ENCODE results near the gene CNIH2.
"Not testable (repeated sequence)": the region's sequence is repeated elsewhere in the genome, so short reads cannot be mapped to it uniquely, and the experiment has no call there.

Gene CNIH2

DNA sequence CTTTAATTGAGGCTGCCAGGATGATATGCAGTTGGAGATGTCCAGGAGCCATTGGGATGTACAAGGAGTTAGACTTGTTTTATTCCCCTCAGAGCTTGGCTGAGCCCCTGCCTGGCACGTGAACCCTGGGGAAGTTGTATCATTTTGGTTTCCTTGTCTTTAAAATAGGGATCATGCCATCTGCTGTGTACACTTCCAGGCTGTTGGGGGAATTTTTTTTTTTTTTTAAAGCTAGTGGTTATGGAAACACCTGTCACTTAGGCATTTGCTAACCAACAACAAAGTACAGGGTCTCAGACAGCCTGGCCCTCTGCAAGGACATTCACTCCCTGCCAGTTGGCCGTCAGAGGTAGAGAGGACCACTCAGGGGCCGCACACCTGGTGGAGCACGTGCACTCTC is 18.0 kb upstream of the CNIH2 start:
- no peak for DNase-seq

DNA sequence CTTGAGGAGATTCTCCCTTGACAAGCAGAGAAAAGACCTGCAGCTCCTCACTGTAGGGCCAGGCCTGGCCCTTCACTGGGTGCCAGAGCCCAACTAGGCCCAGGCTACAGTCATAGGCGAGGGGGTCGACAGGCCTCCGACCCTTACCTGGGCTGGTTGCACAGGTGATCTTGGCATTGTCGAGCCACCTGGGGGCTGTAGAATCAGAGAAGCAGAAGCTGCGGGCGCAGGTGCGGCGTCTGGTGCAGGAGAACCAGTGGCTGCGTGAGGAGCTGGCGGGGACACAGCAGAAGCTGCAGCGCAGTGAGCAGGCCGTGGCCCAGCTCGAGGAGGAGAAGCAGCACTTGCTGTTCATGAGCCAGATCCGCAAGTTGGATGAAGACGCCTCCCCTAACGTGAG is 16.4 kb upstream of the CNIH2 start:
- no peak for DNase-seq

DNA sequence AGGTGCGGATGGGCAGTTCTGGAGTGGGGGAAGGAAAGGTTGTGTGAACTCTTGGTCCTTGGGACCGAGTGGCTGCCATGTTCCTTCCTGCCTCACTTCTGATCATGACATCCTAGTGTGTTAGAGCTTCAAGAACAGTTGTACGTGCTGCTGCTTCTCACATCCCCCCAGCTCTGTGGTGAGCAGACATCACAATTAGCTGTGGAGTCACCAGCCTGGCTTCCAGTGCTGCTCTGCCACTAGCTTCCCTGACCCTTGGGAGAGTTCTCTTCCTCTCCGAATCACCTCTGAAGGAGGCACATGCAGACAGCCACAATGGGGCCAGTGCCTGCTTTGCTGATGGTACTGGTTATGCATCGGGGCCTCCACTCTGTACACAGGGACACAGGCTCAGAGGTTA is 15.8 kb upstream of the CNIH2 start:
- no peak for DNase-seq

DNA sequence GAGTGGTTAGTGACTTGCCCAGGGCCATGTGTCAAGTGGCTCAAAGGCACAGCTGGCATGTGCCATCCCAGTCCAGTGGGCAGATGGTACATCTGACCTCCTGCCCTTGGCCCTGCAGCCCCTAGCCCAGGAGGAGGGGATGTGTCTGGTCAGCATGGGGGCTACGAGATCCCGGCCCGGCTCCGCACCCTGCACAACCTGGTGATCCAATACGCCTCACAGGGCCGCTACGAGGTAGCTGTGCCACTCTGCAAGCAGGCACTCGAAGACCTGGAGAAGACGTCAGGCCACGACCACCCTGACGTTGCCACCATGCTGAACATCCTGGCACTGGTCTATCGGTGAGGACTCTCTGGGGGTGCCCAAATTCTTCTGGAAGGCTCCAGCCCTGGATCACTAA is 15.3 kb upstream of the CNIH2 start:
- no peak for DNase-seq

DNA sequence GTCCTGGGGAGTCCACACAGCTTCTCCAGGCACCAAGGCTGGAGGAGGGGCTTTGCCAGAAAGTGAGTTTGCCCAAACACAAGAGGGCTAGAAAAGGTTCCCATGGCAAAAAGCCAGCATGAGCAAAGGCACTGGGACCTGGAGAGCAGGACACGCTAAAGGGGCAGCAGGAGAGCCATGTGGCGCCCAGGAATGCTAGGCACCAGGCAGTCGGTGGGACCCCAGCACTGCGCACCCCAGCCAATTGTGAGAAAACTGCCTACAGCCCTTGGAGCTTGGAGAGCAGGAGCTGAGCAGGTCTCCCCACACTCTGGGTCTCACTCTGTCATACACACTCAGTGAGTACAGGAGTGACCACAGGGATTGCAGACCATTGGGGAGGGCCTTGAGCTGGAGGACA is 14.7 kb upstream of the CNIH2 start:
- DNase-seq, result no peak

DNA sequence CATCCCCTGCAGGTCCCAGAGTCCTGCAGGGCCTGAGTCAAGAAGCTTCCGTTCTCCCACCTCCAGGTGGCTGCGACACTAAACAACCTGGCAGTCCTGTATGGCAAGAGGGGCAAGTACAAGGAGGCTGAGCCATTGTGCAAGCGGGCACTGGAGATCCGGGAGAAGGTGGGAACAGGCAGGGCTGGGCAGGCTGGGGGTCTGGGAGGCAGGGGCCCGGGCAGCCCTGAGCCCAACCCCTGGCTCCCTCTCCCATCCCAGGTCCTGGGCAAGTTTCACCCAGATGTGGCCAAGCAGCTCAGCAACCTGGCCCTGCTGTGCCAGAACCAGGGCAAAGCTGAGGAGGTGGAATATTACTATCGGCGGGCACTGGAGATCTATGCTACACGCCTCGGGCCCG is 14.2 kb upstream of the CNIH2 start:
- DNase-seq, result no peak

DNA sequence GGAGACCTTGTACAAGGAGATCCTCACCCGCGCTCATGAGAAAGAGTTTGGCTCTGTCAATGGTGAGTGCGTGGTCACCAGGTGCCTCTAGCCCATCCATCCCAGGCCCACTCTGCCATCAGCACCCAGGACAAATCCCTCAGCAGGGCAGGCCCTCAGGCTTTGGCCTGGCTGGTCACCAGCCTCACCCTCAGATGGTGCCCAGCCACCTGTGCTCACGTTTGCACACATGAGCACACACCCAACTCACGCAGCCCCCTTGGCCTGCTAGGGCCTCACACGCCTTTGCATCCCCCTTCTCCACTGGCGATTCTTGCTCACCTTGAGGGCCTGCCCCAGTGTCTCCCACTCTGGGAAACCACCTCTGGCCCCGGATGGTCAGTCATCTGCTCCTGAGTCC is 13.6 kb upstream of the CNIH2 start:
- no peak for DNase-seq

DNA sequence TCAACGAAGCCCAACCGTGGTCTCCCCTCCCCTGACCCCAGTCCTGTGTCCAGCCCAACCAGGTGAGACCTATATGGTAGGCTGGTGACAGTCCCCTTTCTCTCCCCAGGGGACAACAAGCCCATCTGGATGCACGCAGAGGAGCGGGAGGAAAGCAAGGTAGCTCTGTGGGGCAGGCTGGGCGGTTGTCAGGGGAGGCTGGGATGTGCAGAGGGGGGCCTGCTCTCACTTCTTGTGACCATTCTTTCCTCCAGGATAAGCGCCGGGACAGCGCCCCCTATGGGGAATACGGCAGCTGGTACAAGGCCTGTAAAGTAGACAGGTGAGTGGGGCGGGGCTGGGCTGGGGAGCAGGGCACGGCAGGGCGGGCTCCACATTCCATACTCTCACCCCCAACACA is 13.1 kb upstream of the CNIH2 start:
- peak; percentile 55 for DNase-seq

DNA sequence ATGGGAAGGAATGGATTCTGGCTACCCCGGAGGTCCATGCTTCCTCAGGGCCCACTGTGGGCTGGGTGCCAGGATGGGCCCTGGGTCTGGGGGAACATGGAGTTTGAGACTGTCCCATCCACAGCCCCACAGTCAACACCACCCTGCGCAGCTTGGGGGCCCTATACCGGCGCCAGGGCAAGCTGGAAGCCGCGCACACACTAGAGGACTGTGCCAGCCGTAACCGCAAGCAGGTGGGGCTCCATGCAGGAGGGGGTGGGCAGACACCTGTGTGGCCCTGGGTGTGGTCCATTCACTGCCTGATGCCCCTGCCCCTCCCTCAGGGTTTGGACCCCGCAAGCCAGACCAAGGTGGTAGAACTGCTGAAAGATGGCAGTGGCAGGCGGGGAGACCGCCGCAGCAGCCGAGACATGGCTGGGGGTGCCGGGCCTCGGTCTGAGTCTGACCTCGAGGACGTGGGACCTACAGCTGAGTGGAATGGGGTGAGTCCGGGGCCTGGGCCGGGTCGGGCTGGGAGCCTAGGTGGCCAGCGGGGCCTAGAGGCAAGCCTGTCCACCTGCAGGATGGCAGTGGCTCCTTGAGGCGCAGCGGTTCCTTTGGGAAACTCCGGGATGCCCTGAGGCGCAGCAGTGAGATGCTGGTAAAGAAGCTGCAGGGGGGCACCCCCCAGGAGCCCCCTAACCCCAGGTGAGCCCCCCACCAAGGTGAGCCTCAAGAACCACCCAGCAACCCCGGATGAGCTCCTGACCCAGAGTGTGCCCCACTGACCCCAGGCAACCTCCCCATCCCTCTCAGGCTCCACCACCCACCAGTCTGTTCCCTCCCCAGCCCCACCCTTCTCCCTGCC is 12.2 kb upstream of the CNIH2 start:
- no peak for DNase-seq

DNA sequence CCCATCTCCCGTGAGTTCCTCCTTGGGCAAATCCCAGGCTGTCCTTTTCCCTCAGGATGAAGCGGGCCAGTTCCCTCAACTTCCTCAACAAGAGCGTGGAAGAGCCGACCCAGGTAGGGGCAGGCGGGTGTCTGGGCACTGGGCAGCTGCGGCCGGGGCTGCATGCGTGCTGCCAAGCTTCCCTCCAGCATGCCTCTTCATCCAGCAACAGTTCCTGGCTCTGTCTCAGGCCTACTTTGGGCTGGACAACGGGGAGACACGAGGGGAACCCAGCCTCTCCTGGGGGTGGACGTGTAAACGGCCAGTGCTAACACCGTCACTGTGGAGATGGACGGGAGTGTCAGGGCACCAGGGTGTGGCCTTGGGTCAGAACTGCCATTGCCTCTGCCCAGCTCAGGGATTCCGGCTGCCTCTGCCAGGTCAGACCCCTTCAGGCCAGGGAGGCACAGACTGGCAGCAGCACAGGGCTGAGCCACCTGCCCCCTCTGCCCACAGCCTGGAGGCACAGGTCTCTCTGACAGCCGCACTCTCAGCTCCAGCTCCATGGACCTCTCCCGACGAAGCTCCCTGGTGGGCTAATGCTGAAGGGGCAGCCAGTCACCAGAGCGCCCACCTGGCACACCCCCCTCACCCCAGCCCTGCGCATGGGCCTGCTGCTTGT is 11.5 kb upstream of the CNIH2 start:
- DNase-seq, result no peak

DNA sequence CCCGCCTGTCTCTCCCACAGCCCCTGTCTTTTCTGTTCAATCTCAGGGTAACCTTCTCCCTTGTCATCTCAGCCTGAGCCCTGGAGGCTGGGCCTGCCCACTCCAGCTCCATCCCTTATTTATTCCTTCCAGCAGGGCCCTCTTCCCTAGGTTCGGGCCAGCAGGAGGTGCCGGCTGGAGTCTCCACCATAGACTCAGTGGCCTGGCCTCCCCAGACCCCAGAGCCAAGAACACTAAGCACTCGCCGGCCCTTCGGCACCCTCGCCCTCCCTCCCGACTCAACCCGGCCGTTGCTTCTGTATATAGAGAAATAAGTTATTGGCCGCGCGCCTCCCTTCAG is 11.0 kb upstream of the CNIH2 start:
- DNase-seq, result no peak

DNA sequence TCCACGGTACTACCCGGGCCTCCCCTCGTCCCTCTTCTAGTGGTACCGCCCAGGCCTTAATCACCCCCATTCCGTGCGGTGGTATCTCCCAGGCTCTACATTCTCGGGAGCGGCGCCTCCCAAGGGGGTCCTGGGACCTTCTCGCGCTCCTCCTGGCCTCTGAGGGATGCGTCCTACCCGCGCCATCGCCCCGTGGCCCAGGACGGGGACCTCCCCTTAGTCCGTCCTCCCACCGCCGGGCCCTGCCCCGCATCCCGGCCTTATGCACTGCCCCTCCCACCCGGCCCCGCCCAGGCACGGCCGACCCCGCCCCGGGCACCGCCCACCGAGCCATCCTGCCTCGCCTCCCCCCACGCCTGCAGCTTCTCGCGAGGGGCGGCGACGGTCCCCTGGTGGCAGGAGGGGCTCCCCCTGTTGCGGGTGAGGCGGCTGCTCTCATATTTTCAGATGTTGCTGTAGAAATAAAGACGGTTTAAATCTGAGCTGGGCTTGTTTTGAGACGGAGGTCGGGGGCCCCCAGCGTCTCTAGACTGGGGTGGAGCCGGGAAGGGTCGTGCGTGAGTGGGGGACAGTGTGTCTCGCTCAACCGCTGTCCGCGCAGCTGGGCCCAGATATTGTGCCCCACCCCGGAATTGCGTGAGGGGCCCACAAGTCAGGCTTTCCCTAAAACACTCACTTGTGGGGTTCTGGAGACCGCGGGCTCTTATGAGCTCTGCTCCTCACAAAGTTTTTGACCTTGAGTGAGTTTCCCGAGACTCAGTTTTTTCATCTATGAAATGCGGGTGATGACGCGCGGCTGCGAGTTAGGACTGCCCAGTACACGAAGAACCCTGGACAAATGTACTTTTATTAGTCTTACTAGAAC is 10.4 kb upstream of the CNIH2 start:
- DNase-seq, result peak; percentile 92

DNA sequence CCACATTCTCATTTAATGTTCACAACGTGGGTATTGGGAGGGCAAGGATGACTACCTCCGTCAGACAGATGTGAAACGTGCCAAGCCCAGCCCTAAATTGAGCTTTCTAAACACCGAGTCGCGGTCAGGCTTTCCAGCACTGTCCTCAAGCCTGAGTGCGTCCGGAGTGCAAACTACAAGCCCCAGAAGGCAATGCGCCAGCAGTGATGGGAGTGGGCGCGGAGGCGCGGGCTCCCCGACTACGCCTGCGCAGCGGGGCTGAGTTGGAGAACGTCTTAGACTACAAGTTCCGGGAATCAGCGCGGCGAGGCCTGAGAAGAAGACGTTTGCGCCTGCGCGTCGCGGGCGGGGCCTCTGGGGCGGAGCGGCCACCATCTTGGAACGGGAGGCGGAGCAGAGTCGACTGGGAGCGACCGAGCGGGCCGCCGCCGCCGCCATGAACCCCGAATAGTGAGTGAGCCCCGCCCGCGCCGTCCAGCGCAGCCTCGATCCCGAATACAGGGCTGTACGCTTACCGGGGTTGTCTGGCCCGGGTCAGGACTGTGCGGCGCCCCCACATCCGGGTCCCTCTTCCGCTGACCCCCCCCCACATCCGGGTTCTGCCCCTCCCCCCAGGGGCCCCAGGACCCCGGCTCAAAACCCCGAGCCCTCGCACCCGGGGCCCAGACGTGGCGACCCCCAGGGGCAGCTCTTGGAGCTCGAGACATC is 9.6 kb upstream of the CNIH2 start, which contains the start of gene RAB1B:
RAB1B (plus strand) TSS at position 396 of the 708 bp plus-strand sequence; CDS start at position 437, 41 bp downstream.
- DNase-seq, result peak; percentile 100

DNA sequence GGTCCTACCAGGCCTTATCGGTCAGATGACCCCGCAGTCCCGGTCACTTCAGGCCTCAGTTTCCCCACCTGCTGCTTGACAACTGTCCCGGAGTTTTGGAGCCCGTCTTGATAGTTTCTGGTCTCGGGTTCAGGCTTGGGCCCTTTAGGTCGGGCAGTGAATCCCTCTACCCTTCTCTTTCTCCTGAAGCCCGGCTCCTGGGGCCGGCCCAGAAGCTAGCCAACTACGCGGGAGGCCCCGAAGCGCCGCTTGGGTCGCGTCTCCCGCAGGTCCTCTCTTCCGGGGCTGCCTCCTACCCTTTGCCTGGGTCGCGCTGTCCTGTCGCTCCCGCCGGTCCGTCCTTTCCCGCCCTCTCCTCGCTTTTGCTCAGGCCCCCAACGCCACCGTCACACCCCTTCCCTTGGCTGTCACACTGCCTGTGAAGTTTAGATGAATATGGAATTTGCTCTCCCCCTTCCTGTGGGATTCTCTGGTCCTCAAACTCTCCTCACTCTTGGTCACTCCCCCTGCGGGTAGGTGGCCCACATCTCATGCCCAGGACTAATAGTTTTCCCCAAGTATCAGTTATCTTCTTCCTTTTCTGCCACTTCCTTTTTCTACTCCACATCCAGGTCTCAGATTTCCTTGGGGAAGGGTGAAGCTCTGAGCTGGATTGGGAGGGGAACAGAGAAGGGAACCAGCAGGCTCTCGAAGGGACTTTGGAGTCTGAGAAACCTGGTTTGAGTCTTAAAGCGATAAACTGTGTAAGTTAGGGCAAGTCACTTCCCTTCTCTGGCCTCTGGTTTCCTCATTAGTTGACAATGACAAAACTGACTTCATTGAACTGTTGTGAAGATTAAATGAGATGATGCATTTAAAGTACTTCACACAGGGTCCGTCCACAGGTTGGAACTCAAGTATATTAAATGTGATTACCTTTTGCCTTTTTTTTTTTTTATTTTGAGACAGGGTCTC is 8.7 kb upstream of the CNIH2 start:
- peak; percentile 33 for DNase-seq

DNA sequence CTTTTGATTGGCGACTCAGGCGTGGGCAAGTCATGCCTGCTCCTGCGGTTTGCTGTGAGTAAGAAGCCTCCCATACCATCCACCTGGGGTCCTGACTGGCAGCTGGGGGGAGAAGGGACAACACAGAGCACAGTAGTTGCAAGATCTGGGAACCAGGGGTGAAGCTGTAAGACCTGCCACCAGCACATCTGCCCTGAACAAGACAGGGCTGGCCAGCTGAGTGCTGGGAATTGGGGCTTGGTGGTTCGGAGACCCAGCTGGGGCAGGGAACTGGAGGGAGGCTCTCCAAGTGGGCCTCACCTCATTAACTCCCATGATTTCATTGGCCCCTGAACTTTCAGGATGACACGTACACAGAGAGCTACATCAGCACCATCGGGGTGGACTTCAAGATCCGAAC is 6.2 kb upstream of the CNIH2 start:
- no peak for DNase-seq

DNA sequence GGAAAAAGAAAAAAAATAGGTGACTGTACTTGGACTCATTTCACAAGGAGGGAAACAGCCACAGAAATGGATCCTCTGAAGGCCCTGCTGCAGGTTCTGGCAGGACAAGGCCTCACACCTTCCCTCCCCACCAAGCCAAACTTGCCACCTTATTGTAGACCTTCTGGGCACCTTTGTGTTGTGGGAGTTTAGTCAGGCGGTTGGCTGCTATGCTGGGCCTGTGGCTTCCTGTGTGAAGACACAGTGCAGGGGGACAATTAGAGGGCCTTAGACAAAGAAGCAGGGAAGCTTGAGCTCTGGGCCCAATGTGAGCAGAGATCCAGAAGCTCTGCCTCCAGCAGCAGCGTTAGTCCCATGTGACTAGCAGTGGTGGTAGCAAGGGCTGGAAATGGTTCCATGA is 5.4 kb upstream of the CNIH2 start:
- no peak for DNase-seq

DNA sequence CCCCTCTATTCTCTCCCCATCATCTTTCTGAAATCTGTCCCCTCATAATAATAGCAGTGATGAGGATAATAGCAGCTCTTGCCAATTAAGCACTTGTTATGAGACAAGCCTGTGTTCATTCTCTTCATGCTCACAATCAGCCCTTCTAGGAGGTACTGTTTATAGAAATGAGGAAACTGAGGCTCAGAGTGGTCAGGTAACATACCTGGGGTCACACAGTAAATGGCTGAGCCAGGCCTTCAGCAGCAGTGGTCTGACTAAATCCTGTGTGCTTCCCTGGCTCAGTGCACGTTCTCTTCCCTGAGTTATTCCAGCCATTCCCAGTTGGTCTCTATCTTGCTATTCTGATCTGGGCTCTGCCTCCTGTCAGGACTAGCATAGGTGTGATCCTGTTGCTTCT is 3.8 kb upstream of the CNIH2 start:
- no peak for DNase-seq

DNA sequence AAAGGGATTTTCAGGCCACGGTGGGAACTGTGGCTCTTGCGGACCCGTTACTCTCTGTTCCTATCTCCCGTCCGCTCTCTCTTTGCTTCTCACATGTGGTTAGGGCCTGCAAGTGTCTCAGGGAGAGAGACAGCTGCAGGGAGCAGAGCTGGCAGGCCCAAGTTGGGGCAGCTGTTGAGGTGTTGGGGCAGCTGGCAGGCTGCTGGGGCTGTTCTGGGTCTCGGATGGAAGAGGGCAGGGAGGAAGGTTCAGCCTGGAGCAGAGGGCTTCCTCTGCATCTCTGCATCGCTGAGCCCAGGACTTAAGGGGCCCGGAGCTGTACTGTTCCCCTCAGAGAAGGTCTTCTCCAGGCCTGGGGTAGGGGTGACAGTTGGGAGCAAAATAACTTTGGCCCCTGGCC is 2.6 kb upstream of the CNIH2 start:
- no peak for DNase-seq

DNA sequence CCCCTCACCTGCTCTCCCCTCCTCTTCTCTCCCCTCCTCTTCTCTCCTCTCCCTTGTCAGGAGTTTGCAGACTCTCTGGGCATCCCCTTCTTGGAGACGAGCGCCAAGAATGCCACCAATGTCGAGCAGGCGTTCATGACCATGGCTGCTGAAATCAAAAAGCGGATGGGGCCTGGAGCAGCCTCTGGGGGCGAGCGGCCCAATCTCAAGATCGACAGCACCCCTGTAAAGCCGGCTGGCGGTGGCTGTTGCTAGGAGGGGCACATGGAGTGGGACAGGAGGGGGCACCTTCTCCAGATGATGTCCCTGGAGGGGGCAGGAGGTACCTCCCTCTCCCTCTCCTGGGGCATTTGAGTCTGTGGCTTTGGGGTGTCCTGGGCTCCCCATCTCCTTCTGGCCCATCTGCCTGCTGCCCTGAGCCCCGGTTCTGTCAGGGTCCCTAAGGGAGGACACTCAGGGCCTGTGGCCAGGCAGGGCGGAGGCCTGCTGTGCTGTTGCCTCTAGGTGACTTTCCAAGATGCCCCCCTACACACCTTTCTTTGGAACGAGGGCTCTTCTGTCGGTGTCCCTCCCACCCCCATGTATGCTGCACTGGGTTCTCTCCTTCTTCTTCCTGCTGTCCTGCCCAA is 1.9 kb upstream of the CNIH2 start:
- no peak for DNase-seq

DNA sequence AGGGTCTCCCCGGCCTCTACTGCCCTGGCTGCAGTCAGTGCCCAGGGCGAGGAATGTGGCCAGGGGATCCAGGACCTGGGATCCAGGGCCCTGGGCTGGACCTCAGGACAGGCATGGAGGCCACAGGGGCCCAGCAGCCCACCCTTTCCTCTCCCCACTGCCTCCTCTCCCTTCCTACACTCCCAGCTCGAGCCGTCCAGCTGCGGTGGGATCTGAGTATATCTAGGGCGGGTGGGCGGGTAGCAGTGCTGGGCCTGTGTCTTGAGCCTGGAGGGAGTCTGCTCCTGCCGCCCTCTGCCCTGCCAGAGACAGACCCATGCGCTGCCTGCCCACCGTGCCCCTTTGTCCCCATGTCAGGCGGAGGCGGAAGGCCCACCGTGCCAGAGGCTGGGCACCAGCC is 1.4 kb upstream of the CNIH2 start:
- not testable (repeated sequence) for DNase-seq

DNA sequence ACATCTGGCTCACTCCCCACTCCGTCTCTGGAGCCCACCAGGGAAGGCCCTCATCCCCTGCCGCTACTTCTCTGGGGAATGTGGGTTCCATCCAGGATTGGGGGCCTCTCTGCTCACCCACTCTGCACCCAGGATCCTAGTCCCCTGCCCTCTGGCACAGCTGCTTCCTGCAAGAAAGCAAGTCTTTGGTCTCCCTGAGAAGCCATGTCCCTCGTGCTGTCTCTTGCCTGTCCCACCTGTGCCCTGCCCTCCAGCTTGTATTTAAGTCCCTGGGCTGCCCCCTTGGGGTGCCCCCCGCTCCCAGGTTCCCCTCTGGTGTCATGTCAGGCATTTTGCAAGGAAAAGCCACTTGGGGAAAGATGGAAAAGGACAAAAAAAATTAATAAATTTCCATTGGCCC is 911 bp upstream of the CNIH2 start:
- not testable (repeated sequence) for DNase-seq
